NOMO-1 treated with DMSO at 0.1 percent for 48 hours (cell line): Measurements from ENCODE around the gene TKT.
A peak's percentile ranks its signal among the peaks of the same experiment; 100 is the strongest.

Experiments
- DNase-seq: peaks from one replicate; lab custom pipeline; 2025; ENCODE audit not compliant: unreplicated experiment; lab: John Stamatoyannopoulos, UW

The TKT gene

DNA sequence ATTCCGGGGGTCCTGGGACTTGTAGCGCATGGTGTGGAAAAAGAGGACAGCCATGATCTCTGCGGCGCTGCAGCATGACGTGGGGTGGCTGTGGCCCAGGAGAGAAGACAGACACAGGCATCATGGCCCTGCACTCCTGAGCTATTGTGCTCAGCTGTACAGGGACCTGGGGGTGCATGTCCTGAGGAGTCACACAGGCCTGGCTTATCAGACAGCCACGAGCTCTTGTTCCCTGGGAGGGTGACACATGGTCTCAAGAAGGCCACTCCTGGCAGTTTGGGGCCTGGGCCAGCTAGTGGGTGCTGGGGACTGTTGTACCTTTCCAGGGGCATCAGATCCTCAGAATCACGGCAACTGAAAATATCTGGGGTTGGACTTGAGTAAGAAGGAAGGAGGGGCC lies 13.7 kb downstream of the TKT start:
- DNase-seq, result no peak

DNA sequence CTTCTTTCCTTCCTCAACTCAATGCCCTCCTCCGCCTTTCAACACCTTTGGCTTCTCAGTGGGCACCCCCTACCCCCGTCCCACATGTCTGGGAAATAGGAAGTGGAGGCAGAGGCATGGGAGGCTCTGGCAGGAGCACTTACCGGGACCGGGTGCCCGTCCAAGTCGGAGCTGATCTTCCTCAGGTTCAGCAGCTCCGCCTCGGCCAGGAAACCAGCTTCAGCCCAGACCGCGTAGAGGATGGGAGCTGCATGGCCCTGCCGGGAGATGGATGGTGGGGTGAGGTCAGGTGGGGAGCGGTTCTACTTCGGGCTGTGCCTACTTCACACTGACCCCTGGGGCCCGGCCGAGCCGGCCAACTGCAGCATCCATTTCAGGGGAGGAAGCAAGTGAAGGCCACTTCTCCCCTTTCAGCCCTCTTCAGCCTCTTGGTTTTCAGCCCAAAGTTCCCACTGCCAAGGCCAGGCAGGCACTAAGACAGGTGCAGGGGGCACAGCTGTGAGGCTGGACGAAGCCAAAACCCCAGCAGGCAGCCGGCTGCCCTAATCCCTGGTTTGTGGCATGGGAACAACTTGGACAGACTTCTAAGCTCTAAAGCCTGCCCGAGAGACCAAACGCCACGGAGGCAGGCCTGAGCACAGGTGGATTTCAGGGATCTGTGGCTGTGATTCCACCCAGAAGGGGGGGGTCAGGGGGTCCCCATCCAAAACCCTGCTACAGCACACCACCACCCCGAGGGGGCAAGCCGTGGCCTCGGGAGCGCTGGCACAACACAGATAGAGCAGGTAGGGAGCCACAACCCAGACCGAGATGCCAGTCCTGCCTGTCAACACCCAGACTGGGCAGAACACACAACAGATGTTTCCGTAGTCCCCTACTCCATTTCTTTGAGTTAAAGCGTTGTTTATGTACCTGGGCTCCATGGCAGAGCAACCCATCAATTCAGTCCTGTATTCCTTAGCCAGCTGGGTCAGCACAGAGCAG lies 14.5 kb downstream of the TKT start:
- no peak for DNase-seq

DNA sequence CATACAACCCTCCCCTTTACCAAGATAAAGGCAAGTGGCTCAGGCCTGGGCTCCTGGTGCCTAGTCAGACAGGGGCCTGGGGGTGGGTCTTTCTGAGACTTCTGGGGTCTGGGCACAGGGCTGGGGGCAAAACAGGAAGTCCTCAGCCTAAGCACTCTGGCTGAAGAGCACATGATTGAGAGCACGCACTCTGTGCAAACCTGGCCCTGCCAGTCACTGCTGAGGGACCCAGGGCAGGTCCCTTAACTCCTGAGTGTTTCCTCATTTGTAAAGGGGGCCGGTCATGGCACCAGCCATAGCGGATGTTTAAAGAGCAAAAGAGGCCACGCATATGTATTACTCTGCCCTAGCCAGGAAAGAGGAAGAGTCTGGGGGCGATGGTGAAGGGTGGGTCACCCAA lies 16.0 kb downstream of the TKT start:
- no peak for DNase-seq

DNA sequence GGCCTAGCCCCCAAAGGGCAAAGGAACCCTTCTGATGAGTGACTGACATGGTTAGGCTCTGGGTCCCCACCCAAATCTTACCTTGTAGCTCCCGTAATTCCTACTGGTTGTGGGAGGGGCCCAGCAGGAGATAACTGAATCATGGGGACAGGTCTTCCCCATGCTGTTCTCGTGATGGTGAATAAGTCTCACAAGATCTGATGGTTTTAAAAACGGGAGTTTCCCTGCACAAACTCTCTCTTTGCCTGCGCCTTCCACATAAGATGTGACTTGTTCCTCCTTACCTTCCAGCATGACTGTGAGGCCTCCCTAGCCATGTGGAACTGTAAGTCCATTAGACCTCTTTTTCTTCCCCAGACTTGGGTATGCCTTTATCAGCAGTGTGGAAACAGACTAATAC lies 16.9 kb downstream of the TKT start:
- DNase-seq, result no peak

DNA sequence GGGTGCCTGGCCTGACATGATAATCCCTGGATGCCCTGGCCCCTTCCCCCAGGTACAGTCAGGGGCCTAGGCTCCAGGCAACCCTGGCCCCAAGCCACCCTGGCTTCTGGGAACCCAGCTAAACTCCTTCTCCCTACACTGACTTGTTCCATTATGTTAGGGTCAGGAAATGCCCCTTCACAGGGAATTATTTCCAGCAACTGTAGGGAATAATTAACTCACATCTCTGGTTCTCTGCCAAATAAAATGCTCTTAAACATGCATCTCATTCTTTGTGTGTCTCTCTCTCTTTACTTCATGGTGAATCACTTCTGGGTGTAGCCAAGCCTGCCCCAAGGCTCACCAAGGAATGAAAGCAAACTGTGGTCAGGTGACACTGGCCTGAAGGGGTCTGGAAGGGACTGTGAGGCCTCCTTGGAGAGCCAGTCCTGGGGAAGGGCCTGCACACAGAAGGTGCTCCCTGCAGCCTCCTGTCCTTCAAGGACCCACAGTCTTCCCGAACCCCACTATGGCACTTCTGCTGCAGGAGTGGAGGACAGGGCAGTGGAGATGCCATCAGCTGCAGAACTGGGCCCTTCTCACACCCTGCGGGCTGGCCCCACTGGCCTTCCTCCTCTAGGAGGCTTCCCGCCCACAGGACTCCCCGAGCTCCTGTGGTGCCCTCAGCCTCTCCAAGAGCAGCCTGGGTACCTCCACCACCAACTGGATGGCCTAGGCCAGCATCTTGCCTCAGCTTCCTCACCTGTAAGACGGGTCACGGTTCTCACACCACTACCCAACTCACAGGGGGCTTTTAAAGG lies 17.6 kb downstream of the TKT start:
- no peak for DNase-seq

DNA sequence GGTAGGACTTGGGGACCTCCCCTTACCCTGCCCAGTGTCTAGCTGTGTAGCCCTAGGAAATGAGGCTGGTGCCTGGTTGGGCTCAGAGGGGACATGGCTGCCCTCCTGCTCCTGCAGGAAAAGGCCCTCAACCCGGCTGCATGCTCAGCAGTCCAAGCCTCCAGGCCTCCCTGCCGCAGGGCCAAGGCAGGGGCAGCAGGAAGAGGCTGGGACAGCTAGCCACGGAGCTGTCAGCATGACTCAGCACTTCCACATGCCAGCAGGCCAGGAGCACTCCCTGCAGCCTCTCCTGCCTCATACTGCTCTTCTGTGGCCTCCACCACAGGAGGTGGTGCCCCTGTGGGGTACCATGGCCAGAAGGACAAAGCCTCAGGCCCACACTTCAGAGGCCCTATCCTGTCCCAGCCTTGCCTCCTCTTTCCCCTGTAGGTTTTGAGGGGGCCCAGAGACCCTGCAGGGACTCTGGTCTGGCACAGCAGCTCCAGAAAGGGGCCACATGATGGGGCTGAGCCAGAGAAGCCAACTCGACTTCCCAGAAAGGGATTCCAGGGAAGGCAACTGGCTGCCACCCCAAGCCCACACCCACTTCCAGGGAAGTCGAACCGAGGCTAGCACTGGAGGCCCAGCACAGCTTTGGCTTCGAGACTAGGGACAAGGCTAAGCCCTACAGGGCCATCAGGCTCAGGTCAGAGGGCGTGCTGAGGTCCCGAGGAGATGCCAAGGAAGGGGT lies 19.5 kb downstream of the TKT start:
- peak; percentile 46 for DNase-seq

DNA sequence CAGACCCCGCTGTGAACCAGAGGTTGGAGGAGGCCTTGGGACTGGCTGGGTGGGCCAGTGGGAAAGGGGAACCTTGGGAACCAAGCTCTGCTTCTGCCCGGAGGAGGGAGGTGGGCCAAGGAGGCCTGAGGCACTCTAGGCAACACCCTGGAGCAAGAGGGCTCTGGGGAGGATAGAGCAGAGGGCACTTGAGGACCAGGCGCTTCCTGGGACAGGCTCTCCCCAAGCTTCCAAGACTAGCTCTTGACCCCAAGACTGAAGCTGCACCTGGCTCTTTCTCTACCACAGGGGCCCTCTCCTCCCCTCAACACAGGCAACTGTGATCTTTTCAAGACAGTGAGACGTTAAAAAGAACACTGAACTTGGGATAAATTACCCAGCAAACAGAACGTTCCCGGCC lies 20.3 kb downstream of the TKT start:
- no peak for DNase-seq

DNA sequence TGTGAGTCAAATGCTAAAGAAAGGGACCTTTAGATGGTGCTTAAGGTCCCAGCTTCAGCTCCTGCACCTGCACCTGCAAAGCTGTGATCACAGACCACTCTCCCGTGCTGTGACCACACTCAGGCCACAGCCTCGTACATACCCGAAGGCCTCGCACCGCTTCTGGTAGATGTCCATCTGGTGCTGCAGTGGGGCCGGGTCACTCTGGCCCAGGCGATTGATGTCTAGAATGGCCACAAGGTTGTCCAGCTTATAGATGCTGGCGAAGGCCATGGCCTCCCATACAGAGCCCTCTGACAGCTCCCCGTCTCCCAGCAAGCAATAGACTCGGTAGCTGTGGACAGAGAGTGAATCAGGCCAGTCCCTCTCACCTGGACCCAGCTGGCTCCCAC lies 21.0 kb downstream of the TKT start:
- DNase-seq, result no peak

DNA sequence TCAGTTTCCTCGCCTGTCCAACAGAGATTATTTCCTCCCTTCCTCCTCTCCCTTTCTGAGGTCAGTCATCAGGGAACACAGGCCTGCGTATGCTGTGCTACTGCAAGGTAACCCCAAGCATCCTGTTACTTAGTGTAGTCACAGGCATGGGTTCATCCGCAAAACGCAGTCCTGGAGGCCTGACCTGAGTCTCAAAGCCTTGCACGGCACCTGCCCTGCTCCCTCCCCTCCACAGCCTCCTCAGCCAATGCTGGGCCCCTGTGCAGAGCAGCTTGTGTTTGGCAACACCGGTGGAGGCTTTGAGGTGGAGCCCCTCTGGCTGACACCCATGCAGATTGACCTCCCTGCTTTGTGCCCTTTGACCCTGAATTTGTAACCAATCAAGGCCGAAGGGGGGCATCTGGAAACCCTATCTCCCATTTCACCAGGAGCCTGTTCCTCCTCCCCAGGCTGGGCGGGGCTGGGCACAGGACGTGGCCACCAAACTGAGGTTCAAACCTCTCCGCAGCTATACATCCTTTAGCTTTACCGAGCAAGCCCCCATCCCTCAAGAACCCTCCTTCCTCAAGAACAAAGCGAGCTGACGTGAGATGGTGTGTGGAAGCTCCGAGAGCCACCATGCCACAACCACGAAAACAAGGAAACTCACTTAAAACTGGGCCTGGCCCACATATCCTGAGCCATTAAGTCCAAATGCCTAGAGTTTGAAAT lies 21.5 kb downstream of the TKT start:
- no peak for DNase-seq

DNA sequence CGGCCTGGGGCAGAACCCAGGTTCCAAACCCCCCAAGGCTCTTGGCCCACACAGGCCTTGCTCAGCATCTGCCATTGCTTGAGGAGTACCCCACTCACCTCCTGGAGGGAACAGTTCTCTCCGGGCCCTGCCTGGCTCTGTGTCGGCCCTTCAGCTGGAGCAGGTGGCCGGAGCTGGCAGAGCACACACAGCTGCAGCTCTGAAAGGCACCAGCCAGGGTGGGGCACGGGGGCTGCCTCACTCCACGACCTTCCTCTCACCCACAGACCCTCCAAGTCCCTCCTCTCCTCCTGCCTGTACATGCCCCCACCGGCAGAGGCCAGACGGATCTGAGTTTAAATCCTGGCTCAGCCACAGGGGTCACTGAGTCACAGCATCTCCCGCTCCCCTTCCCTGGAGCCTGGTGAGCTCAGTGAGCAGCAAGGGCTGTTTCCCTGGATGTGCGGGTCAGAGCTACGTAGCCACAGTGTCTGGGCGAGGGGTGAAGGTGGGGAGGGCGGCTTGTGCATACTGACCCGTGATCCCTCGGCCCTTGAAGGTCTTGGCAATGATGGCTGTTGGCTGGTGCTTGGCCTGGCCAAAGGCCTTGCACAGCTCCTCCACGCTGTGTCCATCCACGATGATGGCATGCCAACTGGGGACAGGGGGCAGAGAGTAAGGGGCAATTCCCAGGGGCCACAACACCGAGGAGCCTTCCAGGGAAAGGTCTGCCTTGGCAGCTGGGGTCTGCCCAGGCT lies 23.0 kb downstream of the TKT start:
- DNase-seq, result no peak

DNA sequence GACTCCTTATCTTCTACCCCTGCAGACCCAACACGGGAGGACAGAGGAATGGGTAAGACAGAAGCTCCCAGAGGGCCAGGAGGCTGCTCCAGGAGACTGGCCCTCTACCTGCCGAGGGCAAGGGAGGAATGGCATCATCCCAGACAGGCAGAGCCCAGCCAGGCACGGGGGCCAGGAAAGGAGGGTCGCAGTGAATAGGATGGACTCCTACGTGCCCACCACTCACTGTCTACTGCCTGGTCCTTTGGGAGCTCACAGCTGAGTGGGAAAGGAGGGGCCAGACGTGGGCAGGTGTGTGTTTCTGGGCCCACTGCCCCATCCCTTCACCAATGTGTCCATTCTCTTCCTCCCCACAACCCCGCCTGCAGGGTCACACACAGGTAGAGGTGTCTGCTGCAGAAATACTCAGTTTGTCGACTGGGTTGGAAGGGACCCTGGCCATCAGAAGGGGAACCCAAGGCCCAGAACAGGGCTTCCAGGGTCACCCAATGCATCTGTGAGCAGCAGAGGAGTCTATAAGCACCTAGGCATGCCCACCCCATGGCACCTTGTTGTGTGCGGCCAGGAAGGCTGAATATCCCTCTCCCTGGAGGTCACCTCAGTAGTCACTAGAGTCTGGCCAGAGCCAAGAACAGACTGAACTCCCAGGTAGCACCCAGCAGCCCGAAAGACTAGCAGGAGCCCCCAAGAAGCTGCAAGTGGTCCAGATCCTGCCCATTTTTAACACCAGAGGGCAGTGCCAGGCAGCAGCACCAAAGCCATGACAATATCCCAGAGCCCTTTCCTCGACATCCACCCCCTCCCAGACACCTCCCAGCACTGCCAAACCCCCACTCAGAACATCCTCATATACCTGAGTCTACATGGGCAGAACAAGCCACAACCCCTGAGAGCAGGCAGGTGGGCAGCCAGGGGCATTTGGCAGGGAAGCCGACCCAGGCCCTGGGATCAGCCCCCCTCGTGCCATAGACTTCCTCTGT lies 24.0 kb downstream of the TKT start:
- DNase-seq, result no peak

DNA sequence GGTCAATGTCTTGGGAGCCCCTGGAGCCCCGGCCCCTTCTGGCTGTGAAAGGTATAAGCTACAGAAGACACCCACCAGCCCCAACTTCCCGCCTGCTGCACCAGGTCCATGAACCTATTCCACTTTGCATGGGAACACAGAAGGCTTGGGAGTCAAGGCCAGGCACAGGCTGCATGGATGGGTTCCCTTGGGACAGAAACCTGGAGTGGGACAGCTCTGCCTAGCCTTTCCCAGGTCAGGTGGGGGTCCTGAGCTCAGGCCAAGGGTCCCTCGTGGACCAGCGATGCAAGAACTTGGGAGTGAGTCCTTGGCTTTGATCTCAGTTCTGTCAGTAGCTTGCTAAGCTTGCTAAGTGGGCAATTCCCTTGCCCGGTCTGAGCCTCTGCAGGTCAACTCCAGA lies 25.0 kb downstream of the TKT start:
- no peak for DNase-seq

DNA sequence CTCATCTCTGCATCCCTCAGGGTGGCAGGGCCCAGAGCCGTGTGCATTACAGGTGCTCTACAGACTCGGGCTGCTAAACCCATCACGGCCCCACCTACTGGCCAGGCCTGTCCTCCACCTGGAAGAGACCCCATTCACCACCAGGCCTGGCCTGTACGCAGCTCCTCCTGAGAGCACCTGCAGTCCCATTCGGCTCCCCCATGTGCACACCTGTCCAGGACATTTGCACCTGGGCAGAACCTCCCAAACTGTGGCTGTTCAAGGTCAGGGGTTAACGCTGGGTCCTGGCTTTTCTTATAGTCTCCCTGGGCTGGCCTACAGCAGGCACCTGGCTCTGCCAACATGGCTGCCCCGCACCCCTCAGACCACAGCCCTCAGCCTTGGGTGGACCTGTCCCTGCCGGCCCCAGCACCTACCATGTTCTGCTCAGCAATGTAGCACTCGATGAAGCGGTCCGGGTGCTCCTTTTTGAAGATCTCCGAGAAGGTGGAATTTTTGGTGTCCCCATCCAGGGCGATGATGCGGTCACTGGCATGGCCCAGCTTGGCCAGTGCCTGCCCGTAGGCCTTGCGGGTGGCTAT lies 25.7 kb downstream of the TKT start:
- DNase-seq, result no peak

DNA sequence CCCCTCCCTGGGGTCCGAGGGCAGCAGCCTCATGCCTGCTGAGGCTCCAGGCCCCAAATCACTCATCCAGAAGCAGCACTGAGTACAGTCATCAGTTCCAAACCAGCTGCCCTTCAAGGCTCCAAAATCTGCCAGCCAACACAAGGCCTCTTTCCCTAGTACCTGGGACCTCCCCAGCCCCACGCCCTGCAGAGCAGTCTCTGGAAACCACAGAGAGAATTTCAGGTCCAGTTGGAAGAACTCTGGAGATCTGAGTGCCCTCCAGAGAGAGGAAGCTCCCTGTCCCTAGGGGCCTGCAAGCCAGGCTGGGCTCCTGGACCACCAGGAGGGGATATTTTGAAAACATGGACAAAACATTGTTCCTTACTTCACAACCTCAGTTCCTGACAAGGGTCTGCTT lies 26.2 kb downstream of the TKT start:
- DNase-seq, result no peak

DNA sequence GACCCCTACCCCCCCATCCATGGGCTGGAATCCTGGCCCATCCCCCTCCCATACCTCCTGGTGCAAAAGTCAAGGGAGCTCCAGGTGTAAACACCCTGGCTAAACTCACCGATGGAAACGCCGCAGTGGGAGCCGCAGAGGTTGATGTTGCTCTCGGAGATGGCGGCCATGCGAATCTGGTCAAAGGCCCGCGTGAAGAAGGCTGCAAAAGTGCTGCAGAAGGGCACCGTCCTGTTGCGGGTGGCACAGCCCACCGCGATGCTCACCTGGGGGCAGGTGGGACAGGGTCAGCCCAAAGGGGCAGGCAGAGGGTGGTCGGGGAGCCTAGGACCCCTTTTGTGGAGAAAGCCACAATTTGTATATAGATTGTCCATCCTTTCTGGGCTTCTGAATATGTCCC lies 26.7 kb downstream of the TKT start:
- no peak for DNase-seq

DNA sequence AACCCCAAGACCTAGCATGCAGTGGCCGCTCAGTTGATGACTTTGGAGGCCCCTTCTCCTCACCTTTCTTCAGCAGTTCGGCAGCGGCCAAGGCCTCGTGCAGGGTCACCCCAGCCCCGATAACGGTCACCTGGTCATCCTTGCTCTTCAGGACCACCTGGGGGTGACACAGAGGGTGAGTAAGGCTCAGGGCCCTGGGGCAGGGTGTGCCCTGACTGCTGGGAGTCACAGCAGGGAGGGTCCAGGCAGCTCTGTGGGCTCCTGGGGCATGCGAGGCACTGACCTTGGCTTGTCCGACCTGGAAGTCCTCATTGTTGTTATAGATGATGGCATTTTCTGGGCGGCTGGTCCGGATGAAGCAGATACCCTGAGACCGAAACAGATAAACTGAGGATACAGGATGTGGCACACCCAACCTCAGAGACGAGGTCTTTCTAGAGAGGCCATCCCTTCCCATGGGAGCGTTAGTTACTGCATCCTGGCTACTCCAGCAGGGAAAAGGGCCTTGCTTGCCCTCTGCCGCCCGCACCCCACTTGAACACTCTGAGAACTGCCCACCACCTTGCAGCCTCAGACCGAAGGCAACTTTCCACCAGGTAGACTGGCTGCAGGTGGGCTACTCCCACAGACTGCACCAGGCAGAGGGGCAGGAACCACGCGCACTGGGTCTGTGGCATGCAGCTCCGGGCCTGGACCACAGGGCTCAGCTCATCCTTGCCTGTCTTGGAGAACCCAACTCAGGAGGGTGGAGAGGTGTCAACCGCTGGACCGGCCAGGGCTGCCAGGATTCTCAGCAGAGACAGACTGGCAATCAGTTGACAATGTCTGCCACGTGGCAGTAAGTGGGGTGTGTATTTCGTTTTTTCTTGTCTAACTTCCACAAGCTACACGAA lies 27.6 kb downstream of the TKT start:
- DNase-seq, result no peak

DNA sequence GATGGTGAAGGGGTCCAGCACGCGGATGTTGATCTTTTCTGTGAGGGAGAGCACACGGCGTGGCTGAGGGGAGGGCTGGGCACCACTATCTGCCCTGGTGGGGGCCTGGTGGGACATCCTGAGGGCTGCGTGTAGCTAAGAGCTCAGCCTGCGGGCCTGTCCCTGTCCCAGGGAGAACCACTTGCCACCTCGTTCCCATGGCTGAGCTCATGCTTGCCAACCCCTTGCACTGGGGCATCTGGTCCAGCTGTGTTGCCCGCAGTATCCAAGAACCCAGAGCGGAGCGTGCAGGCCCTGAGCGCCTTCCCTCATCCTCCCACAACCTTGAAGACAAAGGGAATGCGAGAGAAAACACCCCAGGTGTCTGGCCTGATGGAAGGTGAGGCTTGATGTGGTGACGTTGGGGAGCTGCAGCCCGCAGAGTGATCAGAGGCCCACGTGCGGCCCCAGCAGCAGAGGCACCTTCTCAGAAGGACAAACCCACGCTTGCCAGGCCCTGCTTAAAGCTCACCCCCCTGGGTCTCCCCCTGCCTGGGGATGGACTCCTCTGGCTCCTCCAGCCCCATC lies 28.9 kb downstream of the TKT start:
- no peak for DNase-seq
